H54 (cell line): ENCODE results near the gene PMVK.

Experiments
- DNase-seq: peaks from one replicate; pipeline ENCODE4 v3.0.0; 2011; ENCODE audit warnings: low spot score, mixed read lengths; ENCODE audit not compliant: insufficient read length
- FAIRE-seq: peaks from 3 replicates; lab custom pipeline; 2011; peaks lifted over from hg19 to GRCh38; lab: Jason Lieb, UNC
- POLR2A ChIP-seq: IDR thresholded peaks from 2 replicates; pipeline ENCODE4 v1.6.1; 2011; ENCODE audit warnings: low read depth, mild to moderate bottlenecking, low read length

Gene PMVK

GRCh38 chr1:154880671-154881070, 55.8 kb downstream of the PMVK start:
- FAIRE-seq, result no peak
- DNase-seq, result no peak
- no peak for TF ChIP-seq POLR2A

DNA sequence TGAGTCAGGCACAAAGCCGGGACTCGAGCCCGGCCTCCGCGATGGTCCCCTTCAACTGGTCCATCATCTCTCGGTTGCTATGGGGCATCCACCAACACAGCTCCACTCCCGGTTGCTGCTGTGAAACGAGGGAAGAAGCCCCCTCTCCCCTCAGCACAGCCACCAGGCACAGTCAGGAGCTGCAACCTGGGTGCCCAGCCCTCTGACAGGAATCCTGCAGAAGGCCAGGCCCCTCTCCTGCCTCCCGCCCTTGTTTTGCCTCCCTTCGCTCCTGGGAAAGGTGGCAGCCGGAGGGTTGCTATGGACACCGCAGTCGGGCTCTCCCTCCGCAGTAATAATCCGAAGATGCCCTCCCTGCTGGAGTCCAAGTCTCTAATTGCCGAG, 57.5 kb downstream of the PMVK start:
- TF ChIP-seq POLR2A, result no peak
- FAIRE-seq (no peak), DNase-seq (no peak)

DNA sequence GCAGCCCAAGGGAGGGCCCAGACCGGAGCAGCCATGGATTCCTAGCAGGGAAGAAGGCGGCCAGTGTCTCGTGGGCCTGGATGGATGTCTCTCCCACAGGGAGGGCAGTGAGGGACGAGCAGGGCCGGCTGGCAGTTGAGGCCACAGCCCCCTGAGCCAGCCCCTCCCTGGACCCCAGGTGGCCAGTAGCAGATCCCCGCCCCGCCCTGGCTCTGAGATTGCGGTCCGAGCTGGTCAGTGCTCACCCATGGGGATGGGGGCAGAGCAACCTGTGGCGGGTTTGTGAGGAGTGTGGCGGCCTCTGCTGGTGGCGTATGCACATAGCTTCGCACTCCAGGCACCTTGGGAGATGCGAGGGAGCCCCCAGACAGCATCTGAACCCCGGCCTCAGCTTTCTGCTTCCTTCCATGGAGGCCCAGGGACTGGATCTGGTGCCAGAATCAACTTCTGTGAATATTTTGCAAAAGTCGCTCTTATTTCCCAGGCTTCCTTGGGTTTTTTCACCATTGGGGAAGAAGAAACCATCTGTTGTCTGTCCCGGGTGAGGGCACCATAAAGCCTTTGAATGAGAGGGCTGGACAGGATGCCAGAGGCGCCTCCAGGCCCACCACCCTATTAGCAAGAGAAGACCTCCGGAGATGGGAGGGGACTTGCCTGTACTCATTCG, 58.0 kb downstream of the PMVK start:
- no peak for FAIRE-seq
- no peak for TF ChIP-seq POLR2A

GRCh38 chr1:154877370-154877974, 59.0 kb downstream of the PMVK start:
- TF ChIP-seq POLR2A, result no peak
- FAIRE-seq (no peak), DNase-seq (no peak)

More for the DNA sequence above, 58.0 kb downstream of the PMVK start:
- DNase-seq, result peak; percentile 72

DNA sequence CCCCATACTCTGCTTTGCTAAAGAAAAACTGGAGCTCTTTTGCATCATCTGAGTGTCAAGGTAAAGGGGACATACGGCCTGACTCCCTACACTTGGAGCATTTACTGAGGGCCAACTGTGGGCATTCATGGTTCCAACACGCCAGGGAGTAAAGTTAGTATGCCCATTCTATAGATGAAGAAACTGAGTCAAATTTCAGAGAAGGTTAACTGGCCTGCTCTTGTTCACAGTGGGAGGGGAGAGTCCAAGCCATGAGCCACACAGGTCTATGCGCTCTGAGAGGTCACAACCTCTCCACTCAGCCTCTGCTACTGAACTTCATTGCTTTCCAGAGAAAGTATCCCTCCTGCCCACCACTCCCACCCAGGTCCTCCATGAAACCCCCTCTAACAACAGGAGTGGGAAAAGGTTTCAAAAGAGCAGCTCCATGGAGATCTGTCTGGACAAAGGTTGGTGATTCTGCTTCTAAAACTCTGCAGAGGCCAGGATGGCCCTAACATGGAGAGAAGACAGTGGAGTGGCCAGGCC, 59.6 kb downstream of the PMVK start:
- DNase-seq, result no peak
- no peak for FAIRE-seq
- TF ChIP-seq POLR2A, result no peak
